Activated CD8-positive, alpha-beta memory T cell treated with anti-CD3 and anti-CD28 coated beads for 48 hours (primary cell): Measurements from ENCODE around the gene IRF2.

Experiments
- DNase-seq, 3 experiments: peaks; one replicate each; pipeline ENCODE4 v3.0.0-alpha.2; 2020; ENCODE audit warnings: low read depth in 2 of 3, low spot score in 2 of 3

IRF2 gene

DNA sequence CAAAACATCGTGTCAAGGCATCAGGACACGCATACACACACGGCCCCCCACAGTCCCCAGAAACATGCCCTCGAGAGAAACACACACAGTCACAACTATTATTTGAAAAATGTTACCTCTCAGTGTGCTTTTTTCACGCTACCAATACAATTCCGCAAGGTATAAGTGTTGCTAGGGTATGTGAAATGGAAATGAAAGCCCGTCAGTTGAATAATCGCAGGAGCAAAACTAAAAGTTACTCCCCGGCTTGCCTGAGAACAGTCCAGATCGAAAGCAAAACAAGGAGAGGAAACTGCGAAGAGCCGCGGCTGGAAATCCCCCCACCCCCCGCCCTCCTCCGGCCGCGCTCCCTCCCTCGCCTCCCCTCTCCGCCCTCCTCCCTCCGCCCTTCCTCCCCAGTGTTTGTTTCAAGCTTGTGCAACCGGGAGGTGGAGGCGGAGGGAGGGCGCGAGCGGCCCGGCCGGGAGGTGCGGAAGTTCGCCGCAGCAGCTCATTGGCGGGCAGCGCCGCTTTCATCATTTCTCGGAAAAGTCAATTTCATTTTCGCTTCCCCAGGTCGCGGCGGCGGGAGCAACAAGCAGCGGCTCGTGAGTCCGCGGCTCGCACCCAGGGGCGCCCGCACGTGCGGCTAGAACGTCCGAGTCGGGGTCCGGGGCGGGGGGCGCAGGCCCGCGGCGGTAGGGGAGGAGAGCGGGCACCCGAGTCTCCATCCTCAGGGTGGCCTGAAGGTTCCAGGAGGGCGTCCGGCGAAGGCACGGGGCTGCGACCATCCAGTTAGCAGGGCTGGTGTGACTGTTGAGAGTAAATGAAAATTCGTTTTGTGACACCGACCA, at the start of gene IRF2:
IRF2 (minus strand) TSS at position 288 of the 833 bp plus-strand sequence. CDS start 45,486 bp downstream, outside the sequence.
- peak; percentile 80 to 93 (median 82) for DNase-seq

DNA sequence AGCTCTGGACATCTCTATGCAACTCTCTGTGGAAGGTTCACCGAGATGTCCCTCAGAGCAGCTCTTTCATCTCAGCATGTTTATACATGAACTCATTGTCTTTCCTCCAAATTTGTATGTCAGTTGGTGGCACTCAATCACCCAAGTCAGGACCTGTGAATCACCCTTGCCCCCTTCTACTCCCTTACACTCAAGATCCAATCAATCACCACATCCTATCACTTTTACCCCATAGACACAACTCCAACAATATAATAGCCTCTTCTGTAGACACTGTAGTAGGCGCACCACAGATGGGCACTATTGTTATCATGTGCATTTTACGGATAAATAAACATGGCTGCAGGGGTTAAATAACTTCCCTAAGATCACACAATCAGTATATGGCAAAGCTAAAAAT, 41.3 kb upstream of the IRF2 start:
- no peak for DNase-seq

DNA sequence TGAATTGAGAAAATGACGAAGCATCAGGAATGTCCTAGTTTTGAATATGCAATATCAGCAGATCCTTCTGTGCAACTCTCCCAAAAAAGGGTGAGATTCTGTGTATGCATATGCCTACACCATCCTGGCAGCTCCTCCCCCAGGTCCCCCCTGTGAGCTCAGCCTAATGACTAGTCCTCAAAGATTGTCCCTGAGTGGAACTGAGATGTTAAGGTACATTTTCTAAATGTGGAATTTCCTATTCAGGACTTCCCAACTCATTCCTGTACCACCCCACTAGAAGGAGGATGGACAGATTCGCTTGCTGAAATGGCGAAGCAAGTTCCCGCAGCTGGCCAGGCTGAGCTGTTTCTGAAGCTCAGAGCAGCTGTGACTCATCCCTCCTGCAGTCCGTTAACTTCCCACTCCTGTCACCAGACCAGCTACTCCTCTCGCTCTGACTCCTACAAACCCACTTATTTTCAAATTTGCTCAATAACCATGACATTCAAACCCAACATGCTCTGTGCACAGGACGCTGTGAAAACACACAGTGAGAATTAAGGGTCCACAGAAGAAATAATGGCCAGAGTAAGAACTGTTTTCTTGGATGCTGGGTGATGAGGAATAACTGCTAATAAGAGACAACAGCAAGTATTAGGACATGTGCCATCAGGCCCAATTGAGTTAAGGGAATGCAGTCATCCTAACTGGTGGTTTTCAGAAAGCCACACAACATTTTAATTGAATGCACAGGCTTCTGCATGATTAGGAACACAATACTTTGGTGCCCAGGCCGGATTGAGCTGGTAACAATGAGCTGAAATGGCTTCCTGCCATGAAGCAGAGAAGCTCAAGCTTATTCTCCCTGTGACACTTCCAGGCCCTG, 40.0 kb upstream of the IRF2 start:
- DNase-seq = peak in 2 of 3 experiments; percentile 43 to 54

DNA sequence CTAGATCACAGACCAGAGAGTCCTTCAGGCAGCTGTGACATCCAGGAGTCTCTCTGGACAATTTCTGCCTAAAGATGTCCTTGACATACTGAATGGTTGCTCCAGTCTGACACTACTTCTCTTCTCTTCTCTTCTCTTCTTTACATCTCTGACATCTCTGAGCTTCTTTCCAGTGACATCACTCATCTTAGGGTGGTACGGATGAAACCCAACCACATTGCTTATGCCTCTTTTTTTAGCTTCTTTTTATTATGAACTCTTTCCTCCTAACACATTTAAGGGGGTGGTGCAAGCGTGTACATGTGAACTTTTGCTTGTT, 39.4 kb upstream of the IRF2 start:
- no peak for DNase-seq

DNA sequence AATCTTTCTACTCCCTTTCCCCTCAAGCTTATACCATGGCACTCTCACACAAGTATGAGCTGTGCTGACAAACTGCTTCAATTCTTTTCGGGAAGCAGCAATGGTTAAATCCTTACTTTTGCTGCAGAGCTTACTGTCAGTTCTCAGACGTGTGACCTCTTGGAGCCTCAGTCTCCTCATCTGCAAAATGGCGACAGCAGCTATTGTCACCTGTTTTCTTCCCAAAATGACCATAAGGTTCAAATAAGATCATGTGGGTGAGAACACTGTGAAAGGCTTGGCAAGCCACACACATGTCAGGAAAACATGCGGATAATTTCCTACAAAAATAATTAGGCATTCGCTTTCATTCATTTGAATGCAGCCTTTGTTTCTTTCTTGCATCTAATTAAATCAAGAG, 36.8 kb upstream of the IRF2 start:
- DNase-seq = no peak

DNA sequence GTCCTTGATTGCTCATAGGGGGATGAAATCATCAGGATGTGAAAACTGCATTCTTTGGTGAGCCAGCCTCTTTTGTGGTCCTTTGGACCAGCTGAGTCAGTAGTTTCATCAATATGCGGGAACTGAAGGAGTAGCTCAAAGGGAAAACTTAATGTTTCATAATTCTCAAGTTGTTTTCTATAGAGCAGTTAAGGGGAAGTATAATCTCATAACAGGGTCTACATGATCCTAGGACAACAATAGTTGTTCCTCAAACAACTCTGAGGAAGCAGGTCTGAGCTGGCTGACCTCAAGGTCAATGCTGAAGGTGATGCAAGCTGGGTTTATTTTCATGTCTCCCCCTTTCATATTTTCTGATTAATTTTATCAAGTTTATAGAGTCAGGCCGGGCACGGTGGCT, 36.1 kb upstream of the IRF2 start:
- DNase-seq = no peak

DNA sequence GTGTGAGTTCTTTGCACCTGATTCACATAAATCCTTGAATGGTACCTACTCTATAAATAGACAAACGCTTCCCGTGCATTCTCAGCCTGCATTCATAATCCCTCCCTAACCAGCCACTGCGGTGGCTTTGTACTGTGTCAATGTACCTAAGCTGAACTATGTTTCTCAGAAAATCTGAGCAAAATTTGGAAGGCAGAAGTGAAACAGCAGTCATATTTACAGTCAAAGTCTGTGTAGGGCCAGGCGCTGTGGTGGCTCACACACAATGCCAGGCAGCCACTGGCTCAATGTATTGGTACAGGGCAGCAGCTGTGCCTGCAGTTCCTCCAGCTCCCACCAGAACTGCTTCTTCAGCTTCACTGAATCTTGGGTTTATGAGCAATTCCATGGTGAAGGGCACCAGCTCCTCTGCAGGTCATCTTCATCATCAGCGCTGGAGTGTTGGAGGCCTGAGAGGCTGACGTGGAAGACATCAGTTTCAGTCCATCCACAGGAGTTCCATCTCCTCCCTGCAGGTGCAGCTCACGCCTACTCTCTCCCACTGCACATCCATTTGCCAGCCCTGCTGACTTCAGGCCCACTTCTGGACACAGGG, 32.3 kb upstream of the IRF2 start:
- no peak for DNase-seq

DNA sequence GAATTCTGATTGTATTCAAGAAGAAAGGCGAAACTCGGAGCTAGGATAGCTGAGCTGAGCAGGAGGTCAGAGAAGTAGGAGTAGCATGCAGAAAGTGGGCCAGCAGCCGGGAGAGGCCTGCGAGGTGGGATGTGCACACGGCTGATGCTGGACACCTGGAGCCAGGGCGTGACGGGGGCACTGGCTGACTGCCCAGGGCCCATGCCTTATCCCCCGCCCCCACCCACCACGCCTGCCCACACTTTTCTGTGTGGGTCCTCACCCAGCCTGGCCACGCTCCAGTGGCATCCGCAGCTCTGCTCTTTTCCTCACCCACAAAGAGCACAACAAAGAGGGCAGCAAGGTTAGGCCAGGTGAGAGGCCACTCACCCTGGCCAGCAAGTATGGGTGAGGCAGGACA, 30.0 kb upstream of the IRF2 start:
- DNase-seq = no peak

DNA sequence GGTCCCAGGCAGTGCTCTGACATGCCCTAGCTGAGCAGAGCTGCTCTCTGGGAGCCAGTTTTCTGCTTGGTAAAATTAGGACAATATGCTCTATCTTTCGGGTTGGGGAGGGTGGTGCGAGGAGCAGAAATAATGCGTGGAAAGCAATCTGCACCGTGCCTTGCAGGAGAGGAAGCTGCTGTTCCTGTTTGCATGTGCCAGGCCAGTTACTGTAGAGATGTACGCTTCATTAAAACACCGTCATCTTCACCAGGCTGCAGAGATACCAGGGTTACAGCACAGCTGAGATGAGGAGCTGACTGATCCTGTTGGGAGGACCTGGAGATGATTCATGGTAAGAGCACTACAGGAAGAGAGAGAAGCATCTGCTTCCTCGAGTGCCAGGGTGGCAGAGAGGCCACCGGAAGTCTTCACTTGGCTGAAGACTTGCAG, 29.5 kb upstream of the IRF2 start:
- no peak for DNase-seq

DNA sequence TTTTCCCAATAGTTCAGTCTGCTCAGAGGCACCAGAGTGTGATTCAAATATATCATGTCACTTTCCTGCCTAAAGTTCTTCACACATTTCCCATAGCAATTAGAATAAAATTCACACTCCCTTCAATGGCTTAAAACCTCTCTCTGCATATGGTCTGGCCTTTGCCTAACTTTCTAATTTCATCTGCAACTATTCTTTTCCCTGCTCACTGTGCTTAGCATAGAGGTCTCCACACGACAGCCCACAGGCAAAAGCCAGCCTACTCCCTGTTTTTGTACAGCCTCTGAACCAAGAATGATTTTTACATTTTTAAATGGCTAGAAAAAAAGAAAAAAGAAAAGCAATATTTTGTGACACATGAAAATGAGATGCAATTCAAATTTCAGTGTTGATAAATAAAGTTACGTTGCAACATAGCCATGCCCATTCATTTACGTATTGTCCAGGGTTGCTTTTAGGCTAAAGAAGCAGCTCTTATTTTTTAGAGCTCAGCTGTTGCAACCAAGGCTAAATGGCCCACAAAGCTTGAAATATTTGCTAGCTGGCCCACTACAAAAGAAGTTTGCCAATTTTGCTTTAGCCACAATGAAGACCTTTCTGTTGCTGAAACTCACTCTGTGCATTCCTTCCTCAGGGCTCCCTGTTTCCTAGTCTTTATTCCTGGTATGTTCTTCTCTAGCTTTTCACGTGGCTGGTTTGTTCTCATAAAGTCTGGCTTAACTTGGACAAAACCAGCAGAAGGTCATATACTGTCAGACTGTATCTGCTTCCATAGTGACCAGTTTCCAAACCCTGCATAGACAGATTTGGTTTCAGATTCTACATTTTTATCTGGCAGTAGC, 26.6 kb upstream of the IRF2 start:
- DNase-seq = no peak

DNA sequence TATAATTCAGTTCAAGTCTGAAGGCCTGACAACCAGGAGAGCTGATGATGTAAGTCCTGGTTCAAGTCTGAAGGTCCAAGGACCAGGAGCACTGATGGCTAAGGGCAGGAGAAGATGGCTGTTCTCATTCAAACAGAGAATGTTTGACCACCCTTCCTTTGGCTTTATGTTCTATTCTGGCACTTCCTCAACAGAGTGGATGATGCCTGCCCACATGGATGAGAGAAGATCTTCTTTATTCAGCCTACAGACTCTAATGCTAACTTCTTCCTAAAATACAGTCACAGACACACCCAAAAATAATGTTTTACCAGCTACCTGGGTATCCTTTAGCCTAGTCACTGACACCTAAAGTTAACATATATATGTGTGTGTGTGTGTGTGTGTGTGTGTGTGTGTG, 25.6 kb upstream of the IRF2 start:
- no peak for DNase-seq

DNA sequence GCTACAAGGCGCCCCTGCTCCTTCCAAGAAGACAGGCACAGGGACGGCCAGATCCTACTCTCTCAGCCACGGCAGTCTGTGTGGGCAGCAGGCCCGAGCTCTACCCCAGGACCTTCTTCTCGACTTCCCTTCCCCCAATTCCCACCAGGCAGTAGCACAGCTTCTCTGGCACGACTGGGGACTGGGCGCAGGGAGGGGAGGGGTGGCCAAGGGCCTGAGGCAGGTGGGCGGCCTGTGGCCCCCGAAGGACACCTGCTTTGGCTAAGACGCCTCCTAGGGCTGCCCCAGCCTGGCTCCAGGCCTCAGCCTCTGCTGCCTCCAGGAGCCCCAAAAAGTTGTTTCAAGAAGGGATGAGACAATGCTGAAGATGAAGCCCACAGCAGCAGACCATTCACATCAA, 24.2 kb upstream of the IRF2 start:
- no peak for DNase-seq

DNA sequence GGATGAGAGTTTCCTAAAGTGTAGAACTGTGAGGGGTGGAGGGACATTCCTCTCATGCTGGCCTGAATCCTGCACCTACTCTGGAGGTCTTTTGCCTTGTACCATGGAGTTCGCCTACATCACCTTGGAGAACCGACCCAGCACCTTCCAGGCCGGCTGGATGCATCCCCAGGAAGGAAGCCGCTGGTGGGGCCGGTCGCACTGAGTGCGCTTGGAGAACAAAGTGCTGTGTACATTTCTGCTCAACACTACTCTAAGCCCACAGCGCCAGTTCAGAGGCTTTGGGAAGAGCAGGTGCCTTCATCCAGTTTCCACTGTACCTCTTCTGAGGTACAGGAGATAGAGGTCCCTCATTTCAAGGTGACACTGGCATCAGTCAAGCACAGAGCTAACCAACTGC, 15.4 kb upstream of the IRF2 start:
- no peak for DNase-seq

DNA sequence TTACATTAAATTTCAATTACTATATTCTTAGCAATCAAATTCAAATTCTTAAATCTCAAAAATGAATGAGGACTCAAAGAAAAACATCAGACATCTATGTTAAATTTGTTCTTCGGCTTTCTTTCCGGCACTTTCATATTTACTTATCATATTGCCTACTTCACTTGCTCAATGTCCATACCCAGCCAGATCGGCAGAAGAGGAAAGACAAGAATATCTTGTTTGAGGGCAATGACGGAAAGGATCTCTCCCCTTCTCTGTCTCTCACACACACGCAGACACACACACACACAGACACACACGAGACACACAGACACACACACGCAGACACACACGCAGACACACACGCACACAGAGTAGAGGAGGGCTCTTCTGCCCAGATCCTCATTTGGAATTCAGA, 13.2 kb upstream of the IRF2 start:
- DNase-seq = no peak

DNA sequence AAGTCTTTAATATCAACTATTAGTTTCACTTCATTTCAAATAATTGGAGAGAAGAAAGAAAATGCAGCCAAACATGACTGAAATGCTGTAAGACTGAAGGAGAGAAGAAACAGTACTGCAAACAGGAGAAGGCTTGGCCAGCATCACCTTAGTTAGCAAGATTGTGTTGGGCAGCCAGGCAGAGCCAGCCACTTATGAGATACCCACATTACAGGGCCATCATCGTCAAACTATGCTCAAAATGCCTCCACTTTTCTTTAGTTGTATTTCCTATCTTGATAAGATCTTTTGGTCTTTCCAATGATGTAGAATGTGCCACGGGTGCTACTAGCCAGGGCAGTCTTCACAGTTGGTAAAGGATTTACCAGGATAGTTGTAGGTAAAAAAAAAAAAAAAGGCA, 10.9 kb upstream of the IRF2 start:
- DNase-seq = no peak

DNA sequence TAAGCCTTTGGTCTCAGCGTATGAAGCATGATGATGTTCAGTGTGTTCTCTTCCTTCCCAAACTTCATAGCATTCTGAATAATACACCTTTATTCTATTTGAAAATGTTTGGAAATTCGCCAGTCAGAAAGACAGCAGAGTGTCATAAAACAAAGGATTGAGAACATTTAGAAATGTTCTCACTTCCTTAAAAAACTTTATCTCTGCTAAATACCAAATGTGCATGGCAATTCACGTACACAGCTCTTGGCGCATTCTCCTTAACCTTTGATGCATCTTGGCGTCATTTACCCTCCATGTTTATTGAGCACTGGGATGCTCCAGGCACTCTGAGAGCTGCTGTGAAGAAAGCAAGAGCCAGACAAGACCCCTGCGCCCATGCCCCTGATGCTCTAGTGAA, 7.2 kb upstream of the IRF2 start:
- no peak for DNase-seq

DNA sequence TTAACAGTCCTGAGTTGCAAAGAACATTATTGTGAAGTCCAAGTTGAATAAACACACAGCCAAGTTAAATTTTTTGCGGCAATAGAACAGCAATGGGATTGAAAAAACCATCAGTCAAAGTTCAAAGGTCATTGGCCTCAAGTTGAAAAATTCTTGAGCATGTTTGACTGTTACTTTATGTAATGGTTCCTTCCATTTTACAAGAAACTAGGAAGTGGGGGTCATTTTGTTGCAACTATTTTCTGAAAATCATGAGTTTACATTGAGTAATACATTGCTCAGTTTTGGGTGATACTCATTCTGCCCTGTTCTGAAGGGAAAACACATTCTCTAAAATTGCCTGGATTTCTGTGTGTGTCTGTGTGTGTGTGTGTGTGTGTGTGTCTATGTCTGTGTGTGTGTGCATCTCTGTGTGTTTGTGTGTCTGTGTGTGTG, 5.2 kb upstream of the IRF2 start:
- no peak for DNase-seq

DNA sequence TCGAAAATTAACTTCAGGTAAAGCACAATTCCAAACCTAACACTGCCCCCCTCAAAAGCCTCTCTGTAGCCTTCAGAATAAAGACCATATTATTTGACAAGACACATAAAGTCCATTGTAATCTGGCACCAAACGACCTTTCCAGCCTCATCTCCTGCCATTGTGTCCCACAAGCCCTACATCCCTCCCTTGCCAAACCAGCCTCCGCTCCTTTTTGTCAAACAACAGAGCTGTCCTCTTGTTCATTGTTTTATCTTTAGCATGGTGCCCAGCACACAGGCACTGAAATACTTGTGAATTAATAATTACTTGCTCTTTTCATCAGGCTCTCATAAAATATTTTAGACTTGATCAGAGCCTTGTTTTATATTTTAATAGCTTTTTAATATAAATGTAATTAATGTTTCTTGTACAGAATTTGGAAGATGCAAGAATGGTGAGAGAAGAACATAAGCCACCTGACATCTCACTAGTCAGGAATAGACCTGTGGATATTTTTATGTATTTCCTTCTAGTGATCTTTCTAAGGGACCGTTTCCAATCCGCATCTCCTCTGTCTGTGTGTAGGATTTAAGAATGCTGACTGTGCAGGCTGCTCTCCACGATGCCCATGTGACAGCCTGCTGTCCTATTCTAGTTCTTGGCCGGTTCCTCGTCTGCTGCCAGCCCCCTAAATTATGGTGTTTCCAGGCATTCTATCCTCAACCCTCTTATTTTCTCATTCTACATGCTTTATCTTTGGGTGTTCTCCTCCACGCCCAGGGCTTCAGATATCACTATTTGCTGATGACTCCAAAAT, 3.0 kb upstream of the IRF2 start:
- DNase-seq = no peak

DNA sequence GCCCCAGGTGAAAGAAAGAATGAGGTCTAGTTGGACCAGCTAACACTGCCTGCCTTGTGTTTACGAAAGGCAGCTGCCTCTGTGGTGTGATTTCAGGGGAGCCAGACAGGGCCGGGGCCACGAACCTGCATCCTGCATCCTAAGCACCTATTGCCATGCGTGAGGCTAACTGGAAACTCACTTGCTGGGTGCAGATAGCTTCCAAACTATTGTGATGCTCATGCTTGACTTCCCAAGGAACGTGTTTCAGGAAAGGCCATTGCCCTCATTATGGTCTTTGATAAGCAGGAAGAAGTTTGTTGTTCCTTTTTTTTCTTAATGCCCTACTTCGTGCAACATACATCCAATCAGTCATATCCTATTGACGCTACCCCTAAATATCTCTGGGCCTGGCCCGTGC, 2.3 kb upstream of the IRF2 start:
- no peak for DNase-seq

DNA sequence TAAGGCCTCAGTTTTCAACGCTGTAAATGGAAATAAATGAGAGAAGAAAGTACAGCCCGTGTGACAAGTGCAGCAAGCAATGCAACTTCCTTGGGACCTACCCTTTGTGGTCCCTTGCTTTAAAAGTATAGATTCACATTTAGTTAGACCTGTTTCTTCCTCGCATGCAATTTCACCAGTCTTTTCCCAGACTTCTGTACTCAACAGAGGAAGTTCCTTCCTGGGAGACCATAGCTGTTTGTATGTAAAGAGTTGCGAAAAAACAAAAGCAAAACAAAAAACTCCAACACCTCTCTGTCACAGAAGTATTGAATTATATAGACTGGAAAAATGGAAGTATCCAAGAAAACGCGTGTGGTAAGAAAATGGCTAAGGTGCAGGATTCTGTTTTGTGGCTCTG, 1.1 kb upstream of the IRF2 start:
- no peak for DNase-seq
